ENCODE results near the gene UBE2J2. TPM values are rescaled to one million over a fixed set of nuclear protein-coding genes. Genes with fewer than 3 reads are reported as not detected.

Gene UBE2J2
- total and polyA plus RNA-seq, 2 of the 13 experiments (the other 11 are each of a cell fraction or from before 2014, with no cell fraction given), result 25.4 to 29.4 TPM

- TF ChIP-seq, protein P1, sequence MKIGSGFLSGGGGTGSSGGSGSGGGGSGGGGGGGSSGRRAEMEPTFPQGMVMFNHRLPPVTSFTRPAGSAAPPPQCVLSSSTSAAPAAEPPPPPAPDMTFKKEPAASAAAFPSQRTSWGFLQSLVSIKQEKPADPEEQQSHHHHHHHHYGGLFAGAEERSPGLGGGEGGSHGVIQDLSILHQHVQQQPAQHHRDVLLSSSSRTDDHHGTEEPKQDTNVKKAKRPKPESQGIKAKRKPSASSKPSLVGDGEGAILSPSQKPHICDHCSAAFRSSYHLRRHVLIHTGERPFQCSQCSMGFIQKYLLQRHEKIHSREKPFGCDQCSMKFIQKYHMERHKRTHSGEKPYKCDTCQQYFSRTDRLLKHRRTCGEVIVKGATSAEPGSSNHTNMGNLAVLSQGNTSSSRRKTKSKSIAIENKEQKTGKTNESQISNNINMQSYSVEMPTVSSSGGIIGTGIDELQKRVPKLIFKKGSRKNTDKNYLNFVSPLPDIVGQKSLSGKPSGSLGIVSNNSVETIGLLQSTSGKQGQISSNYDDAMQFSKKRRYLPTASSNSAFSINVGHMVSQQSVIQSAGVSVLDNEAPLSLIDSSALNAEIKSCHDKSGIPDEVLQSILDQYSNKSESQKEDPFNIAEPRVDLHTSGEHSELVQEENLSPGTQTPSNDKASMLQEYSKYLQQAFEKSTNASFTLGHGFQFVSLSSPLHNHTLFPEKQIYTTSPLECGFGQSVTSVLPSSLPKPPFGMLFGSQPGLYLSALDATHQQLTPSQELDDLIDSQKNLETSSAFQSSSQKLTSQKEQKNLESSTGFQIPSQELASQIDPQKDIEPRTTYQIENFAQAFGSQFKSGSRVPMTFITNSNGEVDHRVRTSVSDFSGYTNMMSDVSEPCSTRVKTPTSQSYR (CRISPR knock-in tag; IDR thresholded peaks at IDR 0.05; ENCODE audit: borderline replicate concordance), result no peak
- no peak for TF ChIP-seq ZNF652 (CRISPR knock-in tag; IDR thresholded peaks at IDR 0.05; ENCODE audit: borderline replicate concordance, low read depth)
- no peak for TF ChIP-seq ZNF512 (CRISPR knock-in tag; IDR thresholded peaks at IDR 0.05)
- no peak for TF ChIP-seq NFIB (CRISPR knock-in tag; IDR thresholded peaks at IDR 0.05; ENCODE audit: borderline replicate concordance)
- TF ChIP-seq HNF4G (IDR thresholded peaks at IDR 0.05; ENCODE audit: borderline replicate concordance, low read depth, low read length), result peak; percentile 4; the same call in 1 of the 2 replicates
- no peak; the same call in 1 of the 2 replicates for TF ChIP-seq HNF4G (CRISPR knock-in tag; IDR thresholded peaks at IDR 0.05; ENCODE audit: borderline replicate concordance, low read depth)
- TF ChIP-seq ZNF296 (CRISPR knock-in tag; conservative IDR thresholded peaks at IDR 0.05), result peak; percentile 83; the same call in 1 of the 2 replicates
- no peak for TF ChIP-seq KLF13 (CRISPR knock-in tag; IDR thresholded peaks at IDR 0.05)
- no peak for TF ChIP-seq REPIN1 (CRISPR knock-in tag; IDR thresholded peaks at IDR 0.05; ENCODE audit: borderline replicate concordance, low read depth)
- TF ChIP-seq XRCC5 (optimal IDR thresholded peaks at IDR 0.05; ENCODE audit: low read length), result no peak
- peak; percentile 25; the same call in 1 of the 2 replicates for TF ChIP-seq SP4 (CRISPR knock-in tag; IDR thresholded peaks at IDR 0.05)
- no peak for TF ChIP-seq ZIK1 (CRISPR knock-in tag; IDR thresholded peaks at IDR 0.05; ENCODE audit: borderline replicate concordance, low read depth)
- TF ChIP-seq HNRNPH1 (optimal IDR thresholded peaks at IDR 0.05; ENCODE audit: low read depth, low read length), result no peak
- TF ChIP-seq ZNF160 (CRISPR knock-in tag; IDR thresholded peaks at IDR 0.05), result 0 out of 2 replicates have a peak, but pooled peaks have one; percentile 25
- TF ChIP-seq ZNF660 (CRISPR knock-in tag; IDR thresholded peaks at IDR 0.05; ENCODE audit: borderline replicate concordance, low read depth), result no peak
- no peak for TF ChIP-seq JUNB (CRISPR knock-in tag; IDR thresholded peaks at IDR 0.05; ENCODE audit: borderline replicate concordance)
- TF ChIP-seq RBAK (CRISPR knock-in tag; IDR thresholded peaks at IDR 0.05), result no peak
- no peak for TF ChIP-seq ZSCAN22 (CRISPR knock-in tag; IDR thresholded peaks at IDR 0.05)
- TF ChIP-seq ZNF678 (CRISPR knock-in tag; IDR thresholded peaks at IDR 0.05), result no peak
- TF ChIP-seq CBX5 (CRISPR knock-in tag; IDR thresholded peaks at IDR 0.05; ENCODE audit: borderline replicate concordance), result no peak
- TF ChIP-seq BCLAF1 (IDR thresholded peaks at IDR 0.05), result no peak
- TF ChIP-seq ZNF569 (CRISPR knock-in tag; IDR thresholded peaks at IDR 0.05; ENCODE audit: borderline replicate concordance), result no peak
- TF ChIP-seq ZNF615 (CRISPR knock-in tag; IDR thresholded peaks at IDR 0.05; ENCODE audit: borderline replicate concordance), result no peak
Observed at GRCh38 chr1:1239614-1240347, 33.9 kb downstream of the UBE2J2 start (continued).

Measured in HepG2 (cell line).